Activated CD4-positive, alpha-beta T cell treated with anti-CD3 and anti-CD28 coated beads, Interleukin-2, amount 50 U/mL, for 24 hours (primary cell): Measurements from ENCODE around the gene PTPRU.
"Not testable (repeated sequence)": the region's sequence is repeated elsewhere in the genome, so short reads cannot be mapped to it uniquely, and the experiment has no call there.

Experiments
- DNase-seq, 2 donors: peaks; one replicate each; pipeline ENCODE4 v3.0.0-alpha.2; 2020; ENCODE audit warnings: low read depth in 1 of 2, low spot score in 1 of 2

The PTPRU gene

GRCh38 chr1:29285771-29286170, 49.4 kb downstream of the PTPRU start:
- no peak for DNase-seq

GRCh38 chr1:29286194-29286767, 50.0 kb downstream of the PTPRU start:
- no peak for DNase-seq

DNA sequence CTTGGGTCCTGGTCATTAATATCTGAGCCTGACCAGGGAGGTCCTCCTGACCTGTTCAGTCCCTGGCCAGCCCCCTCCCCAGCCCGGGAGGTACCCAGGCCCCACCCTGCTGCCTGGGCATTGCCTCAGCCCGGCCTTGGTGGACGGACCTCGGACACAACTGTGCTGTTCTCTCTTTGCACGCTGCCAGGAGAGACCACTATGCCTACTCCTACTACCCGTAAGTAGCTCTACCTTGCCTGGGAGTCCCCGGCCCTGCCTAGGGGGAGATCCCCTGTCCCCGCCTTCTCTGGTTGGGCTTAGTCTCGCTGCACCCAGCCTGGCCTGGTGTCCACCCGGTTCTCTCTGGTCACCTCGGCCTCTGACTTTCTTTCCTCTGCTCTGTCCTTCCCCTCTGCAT, 53.2 kb downstream of the PTPRU start:
- no peak for DNase-seq

DNA sequence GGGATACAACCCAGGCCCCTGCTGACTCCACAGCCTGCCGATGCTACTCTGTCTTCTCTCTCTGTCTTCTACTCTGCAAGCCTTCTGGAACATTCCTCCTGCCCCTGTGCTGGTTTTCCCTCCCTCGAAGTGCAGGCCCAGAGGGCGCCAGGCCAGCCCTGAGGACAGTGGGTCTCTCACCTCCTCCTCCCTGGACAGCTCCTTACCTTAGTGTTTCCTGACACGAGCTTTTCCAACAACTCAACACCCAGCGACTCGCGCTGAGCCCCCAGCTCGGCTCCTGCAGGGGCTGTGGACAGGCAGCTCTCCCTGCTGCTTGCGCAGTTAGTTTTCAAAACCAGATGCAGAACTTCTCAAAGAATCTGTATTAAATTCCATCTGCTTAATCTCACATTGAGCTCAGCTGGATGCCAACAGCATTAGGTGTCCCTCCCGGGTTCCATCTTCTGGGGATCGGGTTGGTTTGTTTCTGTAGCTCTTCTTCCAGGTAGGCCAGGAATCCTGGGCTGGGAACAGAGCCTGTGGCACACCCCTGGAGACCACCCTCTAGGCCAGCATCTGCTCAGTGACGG, 54.2 kb downstream of the PTPRU start:
- DNase-seq: no peak

DNA sequence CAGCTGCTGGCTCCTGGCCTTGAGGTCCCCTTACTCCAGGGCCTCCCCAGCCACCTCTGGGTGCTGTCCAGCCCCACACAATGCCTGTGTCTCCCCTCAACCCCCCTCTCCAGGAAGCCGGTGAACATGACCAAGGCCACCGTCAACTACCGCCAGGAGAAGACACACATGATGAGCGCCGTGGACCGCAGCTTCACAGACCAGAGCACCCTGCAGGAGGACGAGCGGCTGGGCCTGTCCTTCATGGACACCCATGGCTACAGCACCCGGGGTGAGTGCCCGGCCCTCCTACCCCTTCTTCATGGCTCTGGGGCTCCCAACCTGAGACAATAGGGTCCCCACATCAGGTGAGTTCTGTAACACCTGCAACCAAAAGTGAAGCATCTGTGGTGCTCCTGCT, 55.4 kb downstream of the PTPRU start:
- DNase-seq: no peak

DNA sequence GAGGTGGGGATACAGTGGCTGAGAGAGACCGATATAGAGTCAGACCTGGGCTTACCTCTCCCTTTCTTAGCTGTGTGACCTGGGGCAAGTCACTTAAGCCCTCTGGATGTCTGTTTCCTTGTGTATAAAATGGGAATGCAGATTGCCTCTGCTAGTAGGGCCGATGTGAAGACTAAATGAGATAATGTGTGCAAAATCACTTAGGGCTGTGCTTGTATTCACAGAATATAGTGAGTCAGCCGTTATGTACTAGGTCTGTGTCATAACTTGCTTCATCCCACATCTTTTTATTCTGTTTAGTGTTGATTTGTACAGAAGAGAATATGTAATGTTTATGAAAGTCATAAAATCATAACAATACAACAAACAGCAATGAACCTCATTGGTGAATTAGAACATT, 56.0 kb downstream of the PTPRU start:
- no peak for DNase-seq

DNA sequence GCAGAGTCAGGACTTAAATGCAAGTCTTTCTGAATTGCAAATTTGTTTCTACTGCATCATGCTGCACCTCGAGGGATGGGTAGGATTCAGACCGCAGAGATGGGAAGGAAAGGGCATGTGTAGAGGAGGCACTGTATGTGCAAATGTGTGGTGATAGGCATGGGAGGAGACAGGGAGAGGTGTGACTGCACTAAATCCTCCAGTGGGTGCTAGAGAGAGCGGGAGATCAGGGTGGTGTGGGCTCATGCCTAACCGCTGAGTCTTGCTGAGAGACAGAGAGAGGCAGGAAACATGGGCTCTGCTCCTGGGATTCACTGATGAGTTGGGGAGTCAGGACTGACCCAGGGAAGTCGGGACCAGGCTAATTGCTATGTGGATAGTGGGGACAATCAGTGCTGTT, 61.1 kb downstream of the PTPRU start:
- DNase-seq: no peak

GRCh38 chr1:29298246-29298645, 61.9 kb downstream of the PTPRU start:
- DNase-seq: no peak

- no peak for DNase-seq
Observed at GRCh38 chr1:29299446-29299845, 63.1 kb downstream of the PTPRU start.

- not testable (repeated sequence) for DNase-seq
Observed at GRCh38 chr1:29301732-29302131, 65.4 kb downstream of the PTPRU start.

DNA sequence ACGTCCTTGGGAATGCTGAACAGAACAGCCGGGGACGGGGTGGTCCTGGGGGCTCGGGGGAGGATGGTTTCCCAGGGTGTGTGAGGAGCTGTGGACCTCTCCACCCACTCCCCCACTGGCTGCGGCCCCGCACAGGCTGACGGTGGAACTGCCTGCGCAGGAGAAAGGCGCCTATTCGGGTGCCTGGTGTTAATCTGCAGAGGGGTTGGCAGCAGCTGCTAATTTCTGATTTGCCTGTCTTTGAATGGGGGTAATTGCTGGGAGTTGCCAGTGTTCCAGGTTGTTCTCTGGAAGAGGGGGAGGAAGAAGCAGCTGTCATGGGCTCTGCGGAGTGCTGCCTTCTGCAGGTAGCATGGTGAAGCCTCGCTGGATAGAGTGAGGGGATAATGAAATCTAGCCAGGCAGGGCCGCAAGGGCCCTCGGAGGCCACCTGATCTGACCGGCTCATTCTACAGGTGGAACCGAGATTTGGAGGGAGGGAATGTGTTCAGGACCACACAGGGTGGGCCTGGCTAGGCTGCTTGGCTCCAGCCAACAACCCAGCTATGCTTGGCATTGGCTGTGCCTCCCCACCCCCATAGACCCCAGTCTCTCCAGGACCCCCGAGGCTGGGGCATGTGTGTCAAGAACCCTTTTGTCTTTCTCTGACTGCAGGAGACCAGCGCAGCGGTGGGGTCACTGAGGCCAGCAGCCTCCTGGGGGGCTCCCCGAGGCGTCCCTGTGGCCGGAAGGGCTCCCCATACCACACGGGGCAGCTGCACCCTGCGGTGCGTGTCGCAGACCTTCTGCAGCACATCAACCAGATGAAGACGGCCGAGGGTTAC, 67.1 kb downstream of the PTPRU start:
- DNase-seq: no peak

DNA sequence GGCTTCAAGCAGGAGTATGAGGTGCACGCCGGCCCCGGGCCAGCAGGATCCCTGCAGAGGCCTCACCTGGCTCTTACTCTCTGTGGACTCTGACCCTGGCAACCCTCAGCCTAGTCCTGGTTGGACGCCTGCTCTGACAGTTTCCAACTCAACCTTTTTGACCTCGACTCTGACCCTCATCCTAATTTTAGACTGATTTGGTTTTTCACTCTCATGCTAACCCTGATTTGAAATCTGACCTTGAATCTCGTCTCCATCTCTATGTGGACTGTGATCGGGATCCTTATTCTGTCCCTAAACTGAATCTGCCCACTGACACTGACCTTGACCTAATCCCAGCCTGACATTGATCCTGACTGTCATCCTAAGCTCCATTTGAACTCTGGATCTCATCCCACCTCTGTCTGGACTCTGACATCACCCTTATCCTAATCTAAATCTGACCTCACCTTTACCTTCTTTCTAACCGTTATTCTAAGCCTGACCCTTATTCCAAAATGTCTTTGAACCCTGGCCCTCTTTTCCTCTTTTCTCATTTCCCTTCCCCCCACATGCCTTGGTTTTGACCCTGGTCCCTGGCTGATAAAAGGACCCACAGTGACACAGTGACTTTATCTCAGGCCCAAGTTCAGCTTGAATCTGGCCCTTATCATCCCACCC, 67.8 kb downstream of the PTPRU start:
- no peak for DNase-seq

DNA sequence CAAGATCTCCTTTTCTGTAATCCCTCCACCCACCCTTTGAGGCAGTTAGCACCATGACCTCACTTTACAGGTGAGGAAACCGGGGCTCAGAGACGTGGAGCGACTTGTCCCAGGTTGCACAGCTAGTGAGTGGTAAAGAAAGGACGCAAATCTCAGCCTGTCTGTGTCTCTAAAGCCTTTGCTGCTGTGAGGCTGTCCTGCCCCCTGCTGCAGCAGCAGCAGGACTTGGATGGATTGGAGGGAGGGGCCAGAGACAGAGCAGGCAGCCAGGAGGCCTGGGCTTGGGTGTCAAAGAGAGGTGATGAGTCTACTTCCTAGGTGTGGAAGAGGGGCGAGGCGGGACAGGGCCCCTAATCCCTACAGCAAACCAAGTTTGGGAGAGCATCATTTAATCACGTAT, 69.6 kb downstream of the PTPRU start:
- no peak for DNase-seq

GRCh38 chr1:29306471-29307140, 70.3 kb downstream of the PTPRU start:
- DNase-seq: no peak

GRCh38 chr1:29309075-29309474, 72.8 kb downstream of the PTPRU start:
- DNase-seq: no peak

- DNase-seq: no peak
Observed at GRCh38 chr1:29309621-29310020, 73.3 kb downstream of the PTPRU start.

- no peak for DNase-seq
Observed at GRCh38 chr1:29310616-29311180, 74.4 kb downstream of the PTPRU start.

- DNase-seq: no peak
Observed at GRCh38 chr1:29311352-29312030, 75.2 kb downstream of the PTPRU start.

DNA sequence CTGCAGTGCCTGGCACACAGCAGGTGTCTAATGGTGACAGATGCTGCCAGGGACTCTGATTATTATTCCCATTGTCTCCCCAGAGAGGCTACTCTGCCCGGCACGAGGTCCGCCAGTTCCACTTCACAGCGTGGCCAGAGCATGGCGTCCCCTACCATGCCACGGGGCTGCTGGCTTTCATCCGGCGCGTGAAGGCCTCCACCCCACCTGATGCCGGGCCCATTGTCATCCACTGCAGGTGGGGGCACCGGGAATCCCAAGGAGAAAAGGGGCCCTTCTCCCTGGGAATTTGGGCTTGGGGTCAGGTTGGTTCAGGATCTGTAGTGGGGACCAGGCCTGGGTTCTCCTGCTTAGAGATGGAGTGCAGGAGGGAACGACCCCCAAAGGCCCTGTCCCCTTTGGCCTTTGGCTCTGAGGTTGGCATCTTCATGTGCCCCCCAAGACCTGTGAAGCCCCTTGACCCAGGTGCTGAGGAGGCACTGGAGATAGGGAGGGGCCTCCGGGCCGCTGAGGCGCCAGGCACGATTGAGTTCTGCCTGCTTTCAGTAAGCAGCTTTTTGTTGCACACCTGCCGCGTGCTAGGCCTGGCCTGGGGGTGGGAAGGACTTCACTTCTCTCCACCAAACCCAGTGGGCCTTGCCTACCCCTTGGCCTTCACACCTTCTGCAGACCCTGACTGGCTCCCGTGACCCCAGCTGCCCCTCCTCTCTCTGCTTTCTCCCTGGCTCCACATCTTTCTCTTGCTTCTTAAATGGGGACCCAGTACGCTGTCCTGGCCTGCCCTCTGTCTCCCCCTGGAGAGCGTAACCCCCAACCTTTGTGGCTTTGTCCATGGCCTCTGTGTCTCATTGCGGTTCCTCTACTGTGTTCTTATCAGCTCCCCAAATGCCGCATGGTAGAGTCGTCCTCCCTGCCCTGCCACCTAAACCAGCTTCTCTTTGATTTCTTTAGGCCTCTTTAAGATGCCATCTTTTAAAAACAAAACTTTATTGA, 76.4 kb downstream of the PTPRU start:
- no peak for DNase-seq
